K562 (cell line): ENCODE data around the gene B3GNT7.

ENCODE experiments used
- CHD4 ChIP-seq: fragments of 200-600 bp; sonication (generic); IDR thresholded peaks from 3 replicates; pipeline ENCODE4 v1.6.1; 2012; ENCODE audit warnings: low read depth, mild to moderate bottlenecking, mixed read lengths, low read length, inconsistent platforms; ENCODE audit not compliant: insufficient read depth, insufficient replicate concordance, poor library complexity, severe bottlenecking
- HDAC1 ChIP-seq, 2 experiments: fragments of 450-650 bp; IDR thresholded peaks; 2 replicates each; pipeline ENCODE4 v1.6.1; 2016 to 2017; ENCODE audit warnings: inconsistent platforms in 1 of 2, mild to moderate bottlenecking in 1 of 2, moderate library complexity in 1 of 2
- KDM1A ChIP-seq, 2 experiments: fragments of 450-650 bp; IDR thresholded peaks; 2 replicates each; pipeline ENCODE4 v1.6.1; 2016; ENCODE audit warnings: mild to moderate bottlenecking in 2 of 2
- POLR3A ChIP-seq: IDR thresholded peaks from 2 replicates; pipeline ENCODE4 v1.6.1; 2011; ENCODE audit warnings: borderline replicate concordance, mild to moderate bottlenecking, moderate library complexity; ENCODE audit not compliant: insufficient read length, insufficient read depth; ENCODE audit errors: extremely low read depth
- SP2 ChIP-seq: IDR thresholded peaks from 2 replicates; pipeline ENCODE4 v1.6.1; 2011; ENCODE audit warnings: mild to moderate bottlenecking, low read depth, low read length, moderate library complexity; ENCODE audit not compliant: poor library complexity, severe bottlenecking; ENCODE audit errors: extremely low read depth
- ZNF133 ChIP-seq: fragments of 250-450 bp; sonication (Bioruptor Pico); IDR thresholded peaks from 2 replicates; pipeline ENCODE4 v1.4.0; 2020; ENCODE audit warnings: mild to moderate bottlenecking
- TF ChIP-seq, protein P1 (sequence below): sonication (generic); formaldehyde crosslinking; IDR thresholded peaks from 2 replicates; pipeline ENCODE4 v1.9.0; 2022; ENCODE audit warnings: mild to moderate bottlenecking, missing genetic modification reagents

DNA sequence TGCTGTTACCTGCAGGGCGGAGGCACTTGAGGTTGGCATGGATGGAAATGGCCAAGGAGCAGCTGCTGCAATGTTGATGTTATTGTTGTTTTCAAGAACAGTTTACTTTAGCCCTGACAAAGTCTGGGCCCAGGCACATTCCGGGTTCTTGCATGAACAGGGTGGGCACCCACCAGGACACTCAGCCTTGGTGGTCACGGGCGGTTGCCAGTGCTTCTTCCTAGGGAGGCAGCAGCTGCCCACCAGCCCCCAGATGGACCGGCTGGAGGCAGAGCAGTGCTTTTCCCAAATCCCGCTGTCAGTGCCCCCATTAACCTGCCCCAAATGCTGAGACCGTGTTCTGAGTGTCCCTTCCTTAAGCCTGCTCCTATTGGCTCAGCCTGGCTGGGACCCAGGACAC is 38.5 kb upstream of the B3GNT7 start:
- TF ChIP-seq, protein P1, sequence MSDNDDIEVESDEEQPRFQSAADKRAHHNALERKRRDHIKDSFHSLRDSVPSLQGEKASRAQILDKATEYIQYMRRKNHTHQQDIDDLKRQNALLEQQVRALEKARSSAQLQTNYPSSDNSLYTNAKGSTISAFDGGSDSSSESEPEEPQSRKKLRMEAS, result no peak
- TF ChIP-seq POLR3A, result no peak
- TF ChIP-seq ZNF133 (CRISPR knock-in tag), result no peak
- no peak for TF ChIP-seq KDM1A (IDR thresholded peaks at IDR 0.05)
- TF ChIP-seq HDAC1 (IDR thresholded peaks at IDR 0.05), result no peak
- TF ChIP-seq CHD4, result no peak
- no peak for TF ChIP-seq SP2
